ENCODE results near the gene GAGE13. TPM values are rescaled to one million over a fixed set of nuclear protein-coding genes. Genes with fewer than 3 reads are reported as not detected.
"Not testable (repeated sequence)": the region's sequence is repeated elsewhere in the genome, so short reads cannot be mapped to it uniquely, and the experiment has no call there.

The GAGE13 gene
- polyA plus RNA-seq, 3 donors = not detected

DNA sequence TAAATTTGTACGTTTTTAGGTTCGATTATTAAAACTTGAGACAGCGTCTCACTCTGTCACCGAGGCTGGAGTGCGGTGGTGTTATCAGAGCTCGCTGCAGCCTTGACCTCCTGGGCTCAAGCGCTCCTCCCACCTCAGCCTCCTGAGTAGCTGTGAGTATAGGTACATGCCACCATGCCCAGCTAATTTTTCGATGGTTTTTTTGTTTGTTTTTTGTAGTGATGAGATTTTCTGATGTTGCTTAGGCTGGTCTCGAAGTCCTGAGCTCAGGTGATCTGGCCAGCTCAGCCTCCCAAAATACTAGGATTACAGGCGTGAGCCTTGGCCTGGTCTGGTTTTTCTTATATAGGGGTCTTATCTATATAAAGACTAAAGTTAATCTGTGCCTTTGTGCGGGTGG is 961 bp upstream of the GAGE13 start:
- not testable (repeated sequence) for DNase-seq

DNA sequence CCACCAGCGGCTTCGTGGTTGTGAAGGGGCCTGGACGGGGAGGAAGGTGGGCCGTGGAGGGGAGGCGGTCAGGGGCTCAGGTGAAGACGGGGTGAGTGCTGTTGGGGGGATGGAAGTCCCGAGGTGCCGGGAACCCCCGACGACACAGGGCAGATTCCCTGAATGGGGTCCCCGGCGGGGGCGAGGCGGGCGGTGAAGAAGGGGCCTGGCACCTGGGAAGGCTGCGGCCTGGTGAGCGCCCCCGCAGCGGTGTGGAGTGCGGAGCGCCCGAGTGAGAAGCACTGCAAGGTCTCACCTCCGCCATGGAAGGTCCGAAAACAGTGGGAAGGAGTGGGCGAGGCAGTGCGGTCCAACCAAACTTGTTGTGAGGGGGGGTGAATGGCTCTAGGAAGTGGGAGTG is 459 bp downstream of the GAGE13 start:
- DNase-seq = not testable (repeated sequence)

DNA sequence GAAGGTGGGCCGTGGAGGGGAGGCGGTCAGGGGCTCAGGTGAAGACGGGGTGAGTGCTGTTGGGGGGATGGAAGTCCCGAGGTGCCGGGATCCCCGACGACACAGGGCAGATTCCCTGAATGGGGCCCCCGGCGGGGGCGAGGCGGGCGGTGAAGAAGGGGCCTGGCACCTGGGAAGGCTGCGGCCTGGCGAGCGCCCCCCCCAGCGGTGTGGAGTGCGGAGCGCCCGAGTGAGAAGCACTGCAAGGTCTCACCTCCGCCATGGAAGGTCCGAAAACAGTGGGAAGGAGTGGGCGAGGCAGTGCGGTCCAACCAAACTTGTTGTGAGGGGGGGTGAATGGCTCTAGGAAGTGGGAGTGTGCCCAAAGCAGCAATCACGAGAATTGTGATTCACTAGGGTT is 10.1 kb downstream of the GAGE13 start:
- not testable (repeated sequence) for DNase-seq

DNA sequence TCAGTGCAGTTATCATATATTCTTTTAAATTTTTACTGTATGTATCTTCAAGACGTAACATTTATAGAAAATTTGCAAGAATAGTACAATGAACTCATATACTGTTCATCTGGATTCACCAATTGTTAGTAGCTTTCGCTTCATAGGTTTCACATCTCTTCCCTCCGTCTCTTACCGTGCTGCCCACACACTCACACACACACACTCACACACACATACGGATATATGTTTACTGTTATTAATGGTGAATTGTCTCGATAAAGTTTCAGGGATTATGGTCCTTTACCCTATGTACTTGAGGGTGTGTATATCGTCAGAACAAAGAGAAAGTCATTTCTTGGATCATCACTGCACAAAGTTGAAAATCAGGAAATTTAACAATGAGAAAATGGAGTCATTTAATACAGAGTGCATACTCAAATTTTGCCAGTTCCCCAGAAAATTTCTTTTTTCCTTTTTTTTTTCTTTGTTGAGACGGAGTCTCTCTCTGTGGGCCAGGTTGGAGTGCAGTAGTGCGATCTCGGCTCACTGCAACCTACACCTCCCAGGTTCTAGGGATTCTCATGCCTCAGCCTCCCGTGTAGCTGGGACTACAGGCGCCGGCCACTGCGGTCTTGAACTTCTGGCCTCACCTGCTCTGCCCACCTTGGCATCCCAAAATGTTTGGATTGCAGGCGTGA is 13.3 kb downstream of the GAGE13 start:
- not testable (repeated sequence) for DNase-seq

DNA sequence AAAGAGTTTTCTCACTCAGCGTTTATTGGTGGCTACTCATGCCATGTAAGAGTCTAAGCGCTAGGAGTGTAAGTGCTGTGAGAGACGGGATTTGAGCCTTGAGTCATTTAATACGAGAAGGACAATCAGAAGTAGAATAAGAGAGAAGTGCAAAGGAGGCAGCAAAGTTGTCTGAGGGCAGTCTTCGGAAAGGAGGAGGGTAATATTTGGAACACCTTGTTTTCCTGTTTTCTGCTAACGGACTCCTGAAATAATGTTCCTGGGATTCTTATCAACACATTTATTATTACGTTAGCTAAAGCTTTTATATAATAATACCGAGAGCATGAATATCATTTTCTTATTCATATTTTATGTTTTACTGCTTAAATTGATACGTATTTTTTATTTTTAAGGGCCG is 14.0 kb downstream of the GAGE13 start:
- not testable (repeated sequence) for DNase-seq

DNA sequence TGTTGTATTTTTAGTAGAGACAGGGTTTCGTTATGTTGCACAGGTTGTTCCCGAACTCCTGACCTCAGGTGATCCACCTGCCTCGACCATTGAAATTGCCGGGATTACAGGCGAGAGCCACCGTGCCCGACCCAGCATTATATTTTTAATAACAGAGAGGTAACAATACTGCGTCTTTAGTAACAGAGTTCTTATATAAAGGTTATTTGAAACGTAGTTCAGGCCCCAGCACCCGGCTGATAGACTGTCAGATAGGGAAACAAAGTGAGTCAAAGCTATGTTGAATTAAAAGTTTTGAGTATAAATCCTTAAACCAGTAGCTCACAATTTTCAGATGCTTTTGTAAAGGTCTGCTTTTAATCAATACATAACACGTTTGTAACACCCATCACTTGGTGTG is 14.8 kb downstream of the GAGE13 start:
- DNase-seq = not testable (repeated sequence)

Other genes with a start within 250 kb of the GAGE13 start
- 10 to 100 TPM; 24.8 to 26.0 (median 25.9) TPM for gene GPKOW, start 207.8 kb upstream of the GAGE13 start, polyA plus RNA-seq (ENCODE audit: insufficient read length in 3 of 3)
- gene MAGIX, start 168.8 kb upstream of the GAGE13 start, polyA plus RNA-seq (ENCODE audit: insufficient read length in 3 of 3) = 1 to 10 TPM; 4.6 to 8.8 (median 7.7) TPM
- 10 to 100 TPM; 30.9 to 39.6 (median 34.0) TPM for gene PLP2, start 159.7 kb upstream of the GAGE13 start, polyA plus RNA-seq (ENCODE audit: insufficient read length in 3 of 3)
- 1 to 10 TPM; 4.2 to 5.7 (median 4.7) TPM for gene PRICKLE3, start 145.2 kb upstream of the GAGE13 start, polyA plus RNA-seq (ENCODE audit: insufficient read length in 3 of 3)
- gene SYP, start 131.4 kb upstream of the GAGE13 start, polyA plus RNA-seq (ENCODE audit: insufficient read length in 3 of 3) = 1 to 10 TPM; 2.9 to 3.3 (median 2.9) TPM
- gene CACNA1F, start 98.2 kb upstream of the GAGE13 start, polyA plus RNA-seq (ENCODE audit: insufficient read length in 3 of 3) = under 1 TPM; 0.11 to 0.33 (median 0.22) TPM
- 10 to 100 TPM; 19.8 to 24.3 (median 21.8) TPM for gene CCDC22, start 96.1 kb upstream of the GAGE13 start, polyA plus RNA-seq (ENCODE audit: insufficient read length in 3 of 3)
- 1 to 10 TPM; 1.0 to 1.2 (median 1.0) TPM for gene FOXP3, start 66.9 kb upstream of the GAGE13 start, polyA plus RNA-seq (ENCODE audit: insufficient read length in 3 of 3)
- gene PPP1R3F, start 61.8 kb upstream of the GAGE13 start, polyA plus RNA-seq (ENCODE audit: insufficient read length in 3 of 3) = 1 to 10 TPM; 8.6 to 9.7 (median 9.0) TPM
- gene GAGE10, start 27.9 kb upstream of the GAGE13 start, polyA plus RNA-seq (ENCODE audit: insufficient read length in 3 of 3) = not detected
- not detected for gene GAGE12J, start 9.5 kb upstream of the GAGE13 start, polyA plus RNA-seq (ENCODE audit: insufficient read length in 3 of 3)
- gene GAGE12C, start 200.6 kb downstream of the GAGE13 start, polyA plus RNA-seq (ENCODE audit: insufficient read length in 3 of 3) = not detected
- not detected for gene GAGE12D, start 210.2 kb downstream of the GAGE13 start, polyA plus RNA-seq (ENCODE audit: insufficient read length in 3 of 3)
- not detected for gene GAGE12E, start 219.7 kb downstream of the GAGE13 start, polyA plus RNA-seq (ENCODE audit: insufficient read length in 3 of 3)
- not detected for gene GAGE12F, start 229.3 kb downstream of the GAGE13 start, polyA plus RNA-seq (ENCODE audit: insufficient read length in 3 of 3)
- not detected for gene GAGE12G, start 238.8 kb downstream of the GAGE13 start, polyA plus RNA-seq (ENCODE audit: insufficient read length in 3 of 3)
- gene GAGE12H, start 248.4 kb downstream of the GAGE13 start, polyA plus RNA-seq (ENCODE audit: insufficient read length in 3 of 3) = not detected